ENCODE measurements around the gene FOXA3.
"Not testable (repeated sequence)": the region's sequence is repeated elsewhere in the genome, so short reads cannot be mapped to it uniquely, and the experiment has no call there.

Gene FOXA3

DNA sequence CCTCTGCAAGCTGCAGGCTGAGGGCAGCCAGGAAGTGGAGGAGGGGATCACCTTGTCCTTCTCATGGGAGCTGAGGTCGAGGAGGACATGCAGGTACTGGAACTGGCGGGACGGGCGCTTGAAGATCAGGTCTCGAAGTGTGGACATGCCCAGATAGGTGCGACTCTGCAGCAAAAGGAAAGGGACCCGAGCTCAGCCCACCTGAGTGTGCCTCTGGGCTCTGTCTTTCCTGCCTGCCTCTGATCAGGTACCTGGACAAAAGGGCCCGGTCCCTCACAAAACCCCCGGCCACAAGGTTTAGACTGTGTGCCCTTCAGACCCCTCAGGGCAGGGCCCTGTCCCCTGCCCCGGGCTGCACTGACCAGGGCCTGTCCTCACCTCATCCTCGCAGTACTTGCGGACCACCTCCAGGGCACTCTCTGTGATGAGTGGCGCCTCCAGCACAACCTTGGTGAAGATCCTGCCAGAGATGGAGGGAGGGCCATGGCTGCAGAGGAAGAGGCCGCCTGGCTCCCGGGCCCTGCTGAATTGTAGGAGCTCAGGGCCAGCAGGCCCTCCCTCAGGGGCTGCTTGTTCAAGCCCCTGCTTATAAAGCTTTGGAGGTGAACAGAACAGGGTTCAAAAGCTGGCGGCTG is 36.5 kb upstream of the FOXA3 start:
- H3K27ac ChIP-seq = no peak overlapping the region
- DNase-seq (ENCODE audit: low read depth, low spot score) = no peak

DNA sequence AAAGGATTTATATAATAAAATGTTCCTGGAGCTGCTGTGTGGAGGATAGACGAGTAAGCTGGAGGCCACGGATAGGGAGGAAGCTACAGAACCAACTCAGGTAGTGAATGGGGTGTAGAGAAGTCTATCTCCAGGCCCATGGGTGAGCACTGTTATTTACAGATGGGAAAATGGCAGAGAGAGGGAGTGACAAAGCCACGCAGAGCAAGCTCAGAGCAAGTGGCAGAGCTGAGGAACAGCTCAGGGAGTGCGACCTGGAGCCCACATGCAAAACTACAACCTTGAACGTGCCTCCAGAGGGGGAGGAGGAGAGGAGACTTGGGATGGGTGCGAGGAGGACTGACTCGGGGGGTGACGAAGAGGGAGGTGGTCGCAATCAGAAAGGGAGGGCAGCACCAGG is 35.6 kb upstream of the FOXA3 start:
- DNase-seq (ENCODE audit: low read depth, low spot score) = no peak
- H3K27ac ChIP-seq = no peak overlapping the region

DNA sequence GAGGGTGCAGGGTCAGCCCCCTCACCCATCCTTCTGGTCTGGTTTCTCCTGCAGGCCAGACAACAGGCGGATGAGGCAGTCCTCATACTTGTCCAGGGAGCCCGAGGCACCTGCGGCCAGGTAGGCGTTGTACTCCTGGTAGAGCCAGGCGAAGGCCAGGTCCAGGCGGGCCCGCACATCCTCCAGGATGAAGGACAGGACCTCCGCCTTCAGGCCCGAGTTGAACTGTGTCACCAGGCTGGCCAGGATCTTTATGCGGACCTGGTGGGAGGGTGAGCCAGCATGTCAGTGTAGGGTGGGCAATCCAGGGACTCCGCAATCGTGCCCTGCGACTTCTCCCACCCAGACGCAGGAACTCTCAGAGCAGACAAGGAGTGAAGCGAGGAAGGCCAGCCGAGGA is 35.2 kb upstream of the FOXA3 start:
- H3K27ac ChIP-seq = no peak overlapping the region
- no peak for DNase-seq (ENCODE audit: low read depth, low spot score)

DNA sequence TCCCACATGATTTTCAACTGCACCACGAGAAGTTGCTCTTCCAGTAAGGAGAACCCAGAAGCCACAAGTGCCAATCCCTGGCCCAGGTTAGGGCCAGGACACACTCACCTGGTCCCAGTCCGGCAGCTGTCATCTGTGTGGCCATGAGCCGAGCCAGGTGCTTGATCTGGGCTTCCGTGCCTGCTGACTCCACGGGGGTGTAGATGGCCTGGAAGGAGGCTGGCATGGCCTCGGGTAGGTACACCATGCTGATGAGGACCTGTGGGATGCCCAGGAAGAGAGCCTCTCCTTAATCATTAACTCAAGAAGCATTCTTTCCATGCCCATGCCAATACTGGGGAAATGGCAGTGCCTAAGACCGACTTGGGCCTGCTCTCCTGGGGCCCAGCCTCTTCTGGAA is 29.2 kb upstream of the FOXA3 start:
- H3K27ac ChIP-seq = no peak overlapping the region
- DNase-seq (ENCODE audit: low read depth, low spot score) = no peak

DNA sequence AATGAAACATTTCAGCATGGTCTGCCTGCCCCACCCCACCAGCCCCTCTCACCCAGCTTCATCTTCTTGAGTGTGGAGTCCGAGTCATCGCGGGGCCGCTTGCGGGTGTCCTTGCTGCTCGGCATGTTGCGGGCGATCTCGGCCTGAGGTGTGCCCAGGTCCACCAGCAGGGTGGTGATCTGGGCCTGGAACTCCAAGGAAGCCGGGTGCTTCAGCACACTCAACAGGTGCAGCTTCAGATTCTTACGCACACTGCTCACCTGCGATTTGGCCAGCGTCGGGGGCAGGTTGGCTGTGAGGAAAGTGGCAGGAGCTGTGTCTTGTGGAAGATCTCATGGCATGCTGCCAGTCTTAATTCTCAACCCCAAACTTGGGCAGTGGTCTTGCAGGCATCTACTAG is 21.9 kb upstream of the FOXA3 start:
- no peak for DNase-seq (ENCODE audit: low read depth, low spot score)
- H3K27ac ChIP-seq = no peak overlapping the region

DNA sequence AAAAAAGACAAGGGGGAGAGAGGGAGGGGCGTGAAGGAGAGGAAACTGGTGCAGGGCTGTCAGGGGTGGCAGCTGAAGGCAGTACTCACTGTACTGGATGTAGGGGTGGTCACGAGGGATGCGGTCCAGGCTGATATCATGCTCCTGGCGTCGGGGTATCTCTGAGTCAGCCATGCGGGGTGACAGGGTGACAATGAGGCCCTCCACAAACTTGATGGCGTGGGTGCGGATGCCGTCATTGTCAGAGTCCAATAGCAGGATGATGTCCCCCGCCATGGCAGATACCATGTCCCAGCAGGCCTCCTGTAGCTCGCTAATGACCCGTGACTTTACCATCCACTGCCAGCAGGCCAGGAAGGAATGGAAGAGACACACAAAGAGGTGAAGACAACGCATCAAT is 16.5 kb upstream of the FOXA3 start:
- DNase-seq (ENCODE audit: low read depth, low spot score) = no peak
- no peak overlapping the region for H3K27ac ChIP-seq

DNA sequence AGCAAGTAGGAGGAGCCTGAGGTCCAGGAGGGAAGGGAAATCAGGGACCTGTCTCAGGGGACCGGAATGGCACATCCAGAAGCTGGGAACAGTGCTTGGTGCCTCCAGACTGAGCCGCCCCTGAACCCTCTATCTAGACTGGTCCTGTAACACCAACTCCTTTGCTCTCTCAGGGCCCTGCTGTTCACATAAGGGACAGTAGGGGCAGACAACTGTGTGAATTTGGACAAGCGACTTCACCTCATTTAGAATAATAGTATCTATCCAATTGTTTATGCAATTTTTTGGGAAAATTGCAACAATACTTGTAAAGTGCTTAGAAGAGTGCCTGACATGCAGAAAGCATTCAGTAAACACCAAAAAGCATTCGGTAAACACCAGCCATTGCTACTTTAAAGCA is 15.2 kb upstream of the FOXA3 start:
- H3K27ac ChIP-seq = no peak overlapping the region
- no peak for DNase-seq (ENCODE audit: low read depth, low spot score)

DNA sequence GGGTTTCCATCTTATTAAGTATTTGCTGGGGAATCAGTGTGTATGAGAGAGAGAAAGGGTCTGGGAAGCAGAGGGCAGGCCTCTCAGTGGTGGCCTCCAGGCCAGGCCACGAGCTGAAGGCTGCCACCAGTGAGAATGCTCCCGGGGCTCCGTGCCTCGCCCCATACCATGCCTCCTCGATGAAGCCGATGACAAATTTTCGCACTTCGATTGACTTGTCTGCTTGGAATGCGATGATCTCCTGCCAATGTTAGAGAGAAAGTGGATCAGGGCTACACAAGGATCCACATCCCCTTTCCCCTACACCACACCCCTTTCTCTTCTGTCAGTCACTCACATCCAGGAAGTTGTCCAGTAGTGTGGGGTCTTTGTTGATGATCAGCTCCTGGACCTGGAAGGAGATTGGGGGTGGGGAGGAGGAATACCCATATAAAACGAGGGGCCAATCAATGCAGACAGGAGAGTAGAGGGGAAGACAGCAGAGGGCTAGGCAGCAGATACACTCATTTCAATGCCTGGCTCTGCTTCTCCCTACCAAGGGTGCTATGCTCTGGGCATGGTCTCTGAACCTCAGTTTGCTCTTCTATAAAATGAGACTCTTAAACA is 11.9 kb upstream of the FOXA3 start:
- no peak for DNase-seq (ENCODE audit: low read depth, low spot score)
- no peak overlapping the region for H3K27ac ChIP-seq

DNA sequence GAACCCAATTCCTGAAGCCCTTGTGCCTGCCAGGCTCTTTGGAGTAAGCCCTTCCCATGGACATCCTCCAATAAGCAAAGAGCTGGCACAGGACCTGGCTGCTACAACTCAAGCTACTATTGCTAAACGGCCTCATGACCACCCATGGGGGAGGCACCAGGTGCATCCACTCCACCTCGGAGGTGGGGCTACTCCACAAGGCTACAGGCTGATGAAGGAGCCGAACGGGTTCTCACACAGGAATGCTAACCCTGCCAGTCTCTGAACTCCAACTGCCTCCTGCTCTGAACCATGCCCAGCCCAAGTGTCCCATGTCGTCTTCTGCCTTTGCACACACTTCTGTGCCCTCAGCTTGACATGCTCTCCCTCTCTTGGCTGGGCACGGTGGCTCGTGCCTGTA is 11.1 kb upstream of the FOXA3 start:
- H3K27ac ChIP-seq = no peak overlapping the region
- DNase-seq (ENCODE audit: low read depth, low spot score) = no peak

DNA sequence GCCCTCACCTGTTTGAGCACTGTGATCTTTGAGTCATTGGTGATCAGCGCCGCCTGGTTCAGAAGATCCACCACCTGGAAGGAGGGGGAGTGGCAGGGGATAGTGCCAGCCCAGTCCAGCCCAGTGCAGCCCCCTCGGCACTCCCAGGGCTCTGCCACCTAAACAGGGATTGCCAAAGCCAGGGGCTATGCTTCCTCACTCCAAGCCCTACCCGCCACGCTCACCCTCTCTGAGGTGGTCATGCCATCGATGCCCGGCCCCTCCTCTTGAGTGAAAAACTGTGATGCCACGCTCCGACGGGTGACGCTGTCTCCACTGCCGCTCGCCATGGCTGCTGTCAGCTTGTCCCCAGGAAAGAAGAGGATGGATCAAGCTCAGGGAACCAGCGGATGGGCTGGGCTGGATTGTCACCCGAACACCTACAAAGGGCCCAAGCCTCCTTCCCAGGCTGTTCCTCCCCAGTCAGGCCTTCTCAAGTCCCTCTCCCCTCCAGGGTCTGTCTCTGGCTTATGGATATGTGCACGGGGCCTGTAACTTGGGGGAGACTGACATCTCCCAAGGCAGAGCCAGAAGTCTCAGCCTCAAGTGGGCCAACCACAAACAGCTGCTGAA is 9.9 kb upstream of the FOXA3 start:
- H3K27ac ChIP-seq = no peak overlapping the region
- DNase-seq (ENCODE audit: low read depth, low spot score) = no peak

DNA sequence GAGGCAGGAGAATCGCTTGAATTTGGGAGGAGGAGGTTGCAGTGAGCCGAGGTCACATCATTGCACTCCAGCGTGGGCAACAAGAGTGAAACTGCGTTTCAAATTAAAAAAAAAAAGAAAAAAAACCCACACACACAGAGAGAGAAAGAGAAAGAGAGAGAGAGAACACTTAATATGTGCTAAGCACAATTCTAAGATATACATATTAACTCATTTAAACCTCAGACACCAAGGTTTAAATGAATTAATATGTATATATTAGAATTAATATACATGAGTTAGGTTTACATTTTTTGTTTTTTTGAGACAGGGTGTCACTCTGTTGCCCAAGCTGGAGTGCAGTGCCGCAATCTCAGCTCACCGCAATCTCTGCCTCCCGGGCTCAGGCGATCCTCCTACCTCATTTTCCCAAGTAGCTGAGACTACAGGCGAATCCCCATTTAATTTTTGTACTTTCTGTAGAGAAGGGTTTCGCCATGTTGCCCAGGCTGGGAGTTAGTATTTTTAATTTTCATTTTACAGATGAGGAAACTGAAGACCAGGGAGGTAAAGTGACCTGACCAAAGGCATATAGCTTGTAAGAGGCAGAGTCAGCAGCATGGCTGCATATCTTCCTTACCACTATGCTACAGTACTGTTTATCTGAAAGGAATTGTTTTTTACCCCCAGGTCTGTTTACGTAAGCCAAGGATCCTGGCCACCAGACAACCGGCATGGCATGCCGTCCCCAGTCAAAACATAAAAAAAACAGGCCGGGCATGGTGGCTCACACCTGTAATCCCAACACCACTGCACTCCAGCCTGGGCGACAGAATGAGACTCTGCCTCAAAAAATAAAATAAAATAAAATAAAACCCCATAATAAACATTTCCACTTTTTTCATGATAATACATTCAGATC is 3.5 kb upstream of the FOXA3 start:
- no peak for DNase-seq (ENCODE audit: low read depth, low spot score)
- H3K27ac ChIP-seq = no peak overlapping the region

DNA sequence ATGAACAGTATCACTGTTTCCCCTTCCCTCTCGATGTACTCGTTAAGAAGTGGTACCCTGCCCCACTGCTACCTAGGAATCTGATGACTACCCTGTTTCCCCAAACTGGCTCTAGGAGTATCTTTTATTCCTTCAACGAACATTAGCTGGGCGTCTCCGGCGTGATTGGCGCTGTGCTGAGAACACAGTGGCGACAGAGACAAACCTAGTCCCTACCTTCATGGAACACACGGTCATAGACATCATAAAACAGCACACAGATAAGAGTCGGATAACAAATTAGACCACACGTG is 1.9 kb upstream of the FOXA3 start:
- DNase-seq (ENCODE audit: low read depth, low spot score) = no peak
- peak overlapping the region; percentile 78 for H3K27ac ChIP-seq

DNA sequence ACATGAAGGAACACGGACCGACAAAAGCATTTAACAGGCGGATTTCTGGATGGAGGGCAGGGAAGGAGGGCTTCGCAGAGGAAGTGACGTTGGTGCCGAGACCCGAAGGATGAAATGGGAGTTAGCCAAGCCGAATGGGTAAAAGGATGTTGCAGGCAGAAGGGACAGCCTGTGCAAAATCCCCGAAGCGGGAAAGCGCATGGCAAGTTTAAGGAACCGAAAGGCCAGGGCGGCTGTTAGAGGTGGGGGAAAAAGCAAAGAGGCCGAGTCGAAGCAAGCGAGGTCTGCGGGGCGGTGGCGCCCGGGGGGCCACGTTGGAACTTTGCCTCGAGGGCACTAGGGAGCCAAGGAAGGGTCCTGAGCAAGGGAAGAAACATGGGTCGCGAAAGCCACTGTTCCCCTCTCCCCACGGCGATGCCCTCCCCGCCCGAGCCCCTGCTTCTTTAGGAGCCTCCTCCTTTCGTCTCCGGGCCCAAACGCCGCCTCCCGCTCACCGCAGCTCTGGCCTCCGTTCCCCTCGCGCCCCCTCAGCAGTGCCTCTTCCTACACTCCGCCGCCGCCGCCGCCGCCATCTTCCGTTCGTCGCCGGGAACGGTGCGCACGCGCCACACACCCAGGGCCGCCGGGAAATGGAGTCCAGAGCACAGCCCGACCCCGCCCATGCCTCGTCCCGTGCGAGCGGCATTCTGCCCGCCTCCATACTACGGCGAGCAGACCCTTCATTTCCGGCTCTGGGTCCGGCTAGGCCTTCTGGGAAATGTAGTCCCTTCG is 1.4 kb upstream of the FOXA3 start, which contains the start of gene SYMPK:
TSS of gene SYMPK (minus strand) at position 584 of the 771 bp plus-strand sequence. CDS start 8,652 bp downstream, outside the sequence.
- peak; percentile 91 for DNase-seq (ENCODE audit: low read depth, low spot score)
- H3K27ac ChIP-seq = peak within 1 kb of the TSS; percentile 78

DNA sequence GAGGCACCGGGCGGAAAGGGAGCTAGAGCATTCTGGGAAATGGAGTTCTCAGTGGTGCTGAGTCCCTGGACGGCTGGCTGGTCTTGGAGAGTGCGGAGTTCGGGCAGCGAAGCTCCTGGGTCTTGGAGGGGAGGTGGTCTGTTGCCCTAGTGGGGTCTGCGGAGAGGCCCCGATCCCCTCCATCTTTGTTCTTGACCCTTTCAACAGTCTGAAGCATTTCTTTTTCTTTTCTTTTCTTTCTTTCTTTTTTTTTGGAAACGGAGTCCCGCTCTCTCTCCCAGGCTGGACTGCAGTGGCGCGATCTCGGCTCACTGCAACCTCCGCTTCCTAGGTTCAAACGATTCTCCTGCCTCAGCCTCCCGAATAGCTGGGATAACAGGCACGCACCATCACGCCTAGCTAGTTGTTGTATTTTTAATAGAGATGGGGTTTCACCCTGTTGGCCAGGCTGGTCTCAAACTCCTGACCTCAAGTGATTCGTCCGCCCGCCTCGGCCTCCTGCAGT is 739 bp upstream of the FOXA3 start:
- no peak for DNase-seq (ENCODE audit: low read depth, low spot score)
- no peak overlapping the region for H3K27ac ChIP-seq

DNA sequence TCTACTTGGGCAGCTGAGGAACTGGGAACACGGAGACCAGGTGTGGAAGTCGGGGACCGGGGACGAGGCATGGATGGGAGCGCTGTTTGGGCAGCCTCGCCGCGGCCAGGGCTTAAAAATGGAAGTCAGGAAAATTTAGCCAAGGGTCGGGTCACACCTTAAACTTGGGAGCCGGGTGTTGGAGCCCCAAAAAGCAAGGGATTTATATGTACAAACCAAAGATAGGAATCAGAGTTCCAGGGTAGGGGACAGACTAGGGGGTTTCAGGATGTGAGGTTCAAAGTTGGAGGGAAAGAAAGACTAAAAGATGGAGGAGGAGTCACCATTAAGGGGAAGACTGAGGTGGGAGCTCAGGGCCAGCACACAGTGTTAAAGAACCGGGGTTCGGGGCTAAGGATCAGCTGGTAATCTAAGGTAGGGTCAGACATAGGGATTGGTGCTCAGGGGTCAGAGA is 530 bp downstream of the FOXA3 start:
- H3K27ac ChIP-seq = no peak overlapping the region
- DNase-seq (ENCODE audit: low read depth, low spot score) = no peak

DNA sequence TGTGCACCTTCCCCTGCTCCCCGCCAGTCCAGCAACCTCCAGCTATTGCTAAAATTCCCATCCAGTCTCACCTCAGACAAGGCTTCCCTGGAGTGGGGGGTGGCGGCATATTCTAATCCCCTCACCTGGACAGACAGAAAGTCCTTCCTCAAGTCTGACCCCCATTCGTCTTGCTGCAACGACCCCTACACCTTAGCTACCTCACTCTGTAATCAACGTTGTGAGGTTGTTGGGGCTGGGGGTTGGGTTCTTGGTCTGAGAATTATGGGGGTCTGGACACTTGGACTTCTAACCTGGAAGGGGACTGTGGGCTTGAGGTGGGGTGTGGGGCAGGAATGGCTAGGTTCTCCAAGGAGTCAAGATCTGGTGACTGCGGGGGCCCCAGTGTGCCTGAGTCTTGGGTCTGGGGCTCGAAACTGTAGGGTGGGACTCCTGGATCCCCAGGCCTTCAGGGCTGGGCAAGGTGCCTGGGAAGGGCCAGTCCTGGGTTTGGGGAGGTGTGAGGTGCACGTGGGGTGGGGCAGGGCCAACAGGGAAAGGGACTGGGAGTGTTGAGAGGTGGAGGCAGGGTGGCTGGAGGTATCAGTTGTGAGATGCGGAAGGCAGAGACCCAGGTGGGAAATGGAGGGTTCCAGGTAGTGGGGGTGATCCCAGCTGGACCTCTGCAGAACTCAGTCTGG is 1.3 kb downstream of the FOXA3 start:
- no peak overlapping the region for H3K27ac ChIP-seq
- DNase-seq (ENCODE audit: low read depth, low spot score) = no peak

DNA sequence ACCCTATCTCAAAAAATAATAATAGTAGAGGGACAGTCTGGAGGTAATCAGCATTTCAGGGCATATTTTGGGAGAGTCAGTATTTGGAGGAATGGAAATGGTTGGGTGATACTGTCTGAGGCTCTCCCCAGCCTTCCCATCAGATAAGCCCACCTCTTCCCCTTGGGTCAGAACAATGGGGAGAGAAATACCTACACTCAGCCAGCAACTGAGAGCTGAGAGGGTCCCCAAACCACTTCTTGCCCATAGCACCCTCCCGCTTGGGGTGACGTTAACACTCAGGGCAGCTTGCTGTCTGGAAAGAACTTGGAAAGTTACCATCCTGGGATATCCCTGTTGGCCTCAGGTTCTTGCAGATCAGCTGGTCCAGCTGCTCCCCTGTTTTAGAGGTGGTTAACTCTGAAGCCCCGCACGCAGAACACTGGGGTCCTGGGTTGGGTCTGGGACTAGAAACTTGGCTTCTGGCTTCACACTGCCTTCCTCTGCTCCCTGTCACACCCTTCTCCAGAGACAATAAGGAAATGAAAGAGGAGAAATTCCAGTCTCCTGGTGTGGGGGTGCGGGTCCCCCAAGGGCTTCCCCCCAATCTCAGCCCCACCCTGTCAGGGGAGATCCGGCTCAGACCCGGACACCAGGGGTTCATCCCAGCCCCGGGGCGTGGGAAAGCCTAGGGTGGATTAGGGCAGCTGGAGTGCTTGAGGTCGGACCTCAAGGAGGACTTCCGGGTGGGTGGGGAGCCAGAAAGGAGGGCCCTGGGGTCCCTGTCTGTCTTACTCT is 2.5 kb downstream of the FOXA3 start:
- no peak for DNase-seq (ENCODE audit: low read depth, low spot score)
- H3K27ac ChIP-seq = no peak overlapping the region

DNA sequence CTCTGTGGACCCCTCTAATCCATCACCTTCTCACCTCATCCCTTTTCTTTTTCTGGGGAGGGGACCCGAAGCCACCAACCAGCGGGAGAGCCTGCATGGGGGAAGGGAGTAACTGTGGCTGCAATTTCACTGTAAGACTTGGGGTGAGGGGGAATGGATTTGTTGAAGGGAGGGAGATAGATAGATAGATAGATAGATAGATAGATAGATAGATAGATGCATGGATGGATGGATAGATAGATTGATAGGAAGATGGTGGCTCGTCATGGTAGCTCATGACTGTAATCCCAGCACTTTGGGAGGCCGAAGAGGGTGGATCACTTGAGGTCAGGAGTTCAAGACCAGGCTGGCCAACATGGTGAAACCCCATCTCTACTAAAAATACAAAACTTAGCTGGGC is 3.1 kb downstream of the FOXA3 start:
- not testable (repeated sequence) for DNase-seq (ENCODE audit: low read depth, low spot score); H3K27ac ChIP-seq

DNA sequence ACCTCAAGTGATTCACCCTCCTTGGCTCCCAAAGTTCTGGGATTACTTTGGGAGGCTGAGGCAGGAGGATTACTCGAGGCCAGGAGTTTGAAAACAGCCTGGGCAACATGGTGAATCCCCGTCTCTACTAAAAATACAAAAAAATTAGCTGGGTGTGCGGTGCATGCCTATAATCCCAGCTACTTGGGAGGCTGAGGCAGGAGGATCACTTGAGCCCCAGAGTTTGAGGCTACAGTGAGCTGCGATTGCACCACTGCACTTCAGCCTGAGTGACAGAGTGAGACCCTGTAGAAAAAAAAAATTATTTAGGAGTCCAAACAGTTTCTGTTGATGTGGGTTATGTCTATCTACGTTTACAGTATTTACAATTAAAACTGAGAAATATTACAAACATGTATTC is 6.7 kb downstream of the FOXA3 start:
- H3K27ac ChIP-seq = no peak overlapping the region
- no peak for DNase-seq (ENCODE audit: low read depth, low spot score)

All from epithelial cell of prostate (primary cell).